ENCODE data around the gene VRTN.
"Not testable (repeated sequence)": the region's sequence is repeated elsewhere in the genome, so short reads cannot be mapped to it uniquely, and the experiment has no call there.

Gene VRTN

GRCh38 chr14:74348735-74349463 is 628 bp downstream of the VRTN start:
- no peak for DNase-seq

- no peak for DNase-seq
These were observed 1.5 kb downstream of the VRTN start for GRCh38 chr14:74349757-74350156.

- DNase-seq, result no peak
These were observed 2.1 kb downstream of the VRTN start for GRCh38 chr14:74350211-74350927.

- no peak for DNase-seq
These were observed 2.7 kb downstream of the VRTN start for GRCh38 chr14:74350928-74351323.

- DNase-seq, result no peak
These were observed 8.8 kb downstream of the VRTN start for GRCh38 chr14:74356892-74357575.

GRCh38 chr14:74357585-74357984 is 9.3 kb downstream of the VRTN start:
- no peak for DNase-seq

- DNase-seq, result no peak
These were observed 10.0 kb downstream of the VRTN start for GRCh38 chr14:74358176-74358829.

- no peak for DNase-seq
These were observed 11.9 kb downstream of the VRTN start for GRCh38 chr14:74360163-74360562.

GRCh38 chr14:74362361-74362915 is 14.2 kb downstream of the VRTN start:
- peak in 48 of 51 donors; percentile 5 to 78 (median 40) for DNase-seq

GRCh38 chr14:74364271-74364880 is 16.1 kb downstream of the VRTN start:
- peak in 17 of 51 donors; percentile 1 to 38 (median 8) for DNase-seq

- DNase-seq, result no peak
These were observed 19.8 kb downstream of the VRTN start for GRCh38 chr14:74368026-74368425.

- no peak for DNase-seq
These were observed 20.2 kb downstream of the VRTN start for GRCh38 chr14:74368441-74368840.

- no peak for DNase-seq
These were observed 29.9 kb downstream of the VRTN start for GRCh38 chr14:74377976-74378690.

GRCh38 chr14:74380172-74380571 is 31.9 kb downstream of the VRTN start:
- no peak for DNase-seq

GRCh38 chr14:74380845-74381244 is 32.6 kb downstream of the VRTN start:
- no peak for DNase-seq

- DNase-seq, result not testable (repeated sequence)
These were observed 33.3 kb downstream of the VRTN start for GRCh38 chr14:74381571-74381970.

GRCh38 chr14:74382231-74382630 is 34.0 kb downstream of the VRTN start:
- DNase-seq, result no peak

GRCh38 chr14:74389980-74390379 is 41.7 kb downstream of the VRTN start:
- no peak for DNase-seq

GRCh38 chr14:74390505-74390904 is 42.2 kb downstream of the VRTN start:
- not testable (repeated sequence) for DNase-seq

GRCh38 chr14:74391479-74391878 is 43.2 kb downstream of the VRTN start:
- DNase-seq, result no peak

Measured in hypothalamus (tissue), 51 donors.